K562 (cell line): ENCODE measurements around the gene WDR19. TPM values are rescaled to one million over a fixed set of nuclear protein-coding genes. Genes with fewer than 3 reads are reported as not detected.

ENCODE experiments used
- FUS ChIP-seq: fragments of 200-400 bp; formaldehyde crosslinking; optimal IDR thresholded peaks from 2 replicates; pipeline ENCODE3; 2017; ENCODE audit warnings: low read depth, low read length
- KDM2B ChIP-seq: fragments of 250-450 bp; sonication (Bioruptor Pico); IDR thresholded peaks from 2 replicates; pipeline ENCODE4 v1.8.0; 2021; ENCODE audit warnings: mild to moderate bottlenecking, moderate library complexity
- NFYB ChIP-seq: IDR thresholded peaks from 2 replicates; pipeline ENCODE4 v1.6.1; 2011; ENCODE audit warnings: mild to moderate bottlenecking, moderate library complexity; ENCODE audit not compliant: insufficient read length; ENCODE audit errors: extremely low read depth
- NRF1 ChIP-seq, 2 experiments: fragments of 450-650 bp; IDR thresholded peaks in 1 of 2; conservative IDR thresholded peaks in 1 of 2; 2 replicates each; pipeline ENCODE4 v1.6.1; 2014; ENCODE audit warnings: mild to moderate bottlenecking in 2 of 2
- NUFIP1 ChIP-seq: fragments of 450-650 bp; IDR thresholded peaks from 2 replicates; pipeline ENCODE4 v1.6.1; 2018; ENCODE audit not compliant: partially characterized antibody
- ZBTB17 ChIP-seq: fragments of 450-650 bp; formaldehyde crosslinking; IDR thresholded peaks from 2 replicates; pipeline ENCODE4 v1.4.0; 2020; ENCODE audit warnings: mild to moderate bottlenecking
- ZNF354B ChIP-seq: fragments of 250-450 bp; sonication (Bioruptor Pico); IDR thresholded peaks from 2 replicates; pipeline ENCODE4 v1.4.0; 2020
- polyA plus RNA-seq, 8 experiments: library from polyadenylated mRNA; depleted of rRNA in 4 of 8; stranded (reverse) in 5 of 8; unstranded in 3 of 8; fragments of >200 nt; fragmentation: Nextera tagmentation in 2 of 8; fragmentation: Illumina TruSeq in 1 of 8; extraction: Ambion mirVana in 2 of 8; extraction: Trizol in 1 of 8; gene quantifications; 2 replicates each; pipeline versions ENCODE4 v1.2.1 to v1.2.3, GENCODE V29; 2011 to 2014; ENCODE audit warnings: inconsistent platforms in 1 of 8, missing spikeins in 1 of 8
- total RNA-seq, 7 experiments: library from RNA; depleted of rRNA in 6 of 7; stranded (reverse); fragments of >200 nt in 6 of 7; fragmentation: Illumina TruSeq in 2 of 7; extraction: Trizol in 2 of 7; gene quantifications; 2 replicates each; pipeline versions ENCODE4 v1.2.1 to v1.2.3, GENCODE V29; 2011 to 2021; ENCODE audit warnings: low replicate concordance in 1 of 7
- TF ChIP-seq, protein P1 (sequence below), 2 experiments: fragments of 450-650 bp; IDR thresholded peaks; 2 replicates each; pipeline ENCODE4 v1.6.1; 2016; ENCODE audit warnings: mild to moderate bottlenecking in 2 of 2, borderline replicate concordance in 1 of 2, low read depth in 1 of 2, moderate library complexity in 1 of 2
- TF ChIP-seq, protein P2 (sequence below): fragments of 200-800 bp; sonication (Bioruptor generic); IDR thresholded peaks from 2 replicates; pipeline ENCODE4 v1.6.1; 2016; ENCODE audit warnings: missing genetic modification characterization, missing compliant biosample characterization
- TF ChIP-seq, protein P3 (sequence below): fragments of 450-650 bp; IDR thresholded peaks from 2 replicates; pipeline ENCODE4 v1.6.1; 2014; ENCODE audit warnings: low read depth, mild to moderate bottlenecking, moderate library complexity, borderline replicate concordance
- TF ChIP-seq, protein P4 (sequence below), 2 experiments: IDR thresholded peaks; 2 replicates each; pipeline ENCODE4 v1.6.1; 2011; ENCODE audit warnings: borderline replicate concordance in 1 of 2, control low read depth in 1 of 2, low read depth in 1 of 2, low read length in 1 of 2, mild to moderate bottlenecking in 1 of 2, mixed read lengths in 1 of 2, moderate library complexity in 1 of 2; ENCODE audit not compliant: insufficient read depth in 1 of 2, insufficient read length in 1 of 2, poor library complexity in 1 of 2, severe bottlenecking in 1 of 2; ENCODE audit errors: extremely low read depth in 1 of 2

Gene WDR19
- total and polyA plus RNA-seq, 9 of the 15 experiments (the other 6 are each of a cell fraction or from before 2014, with no cell fraction given): 6.8 to 37.6 (median 11.2) TPM

DNA sequence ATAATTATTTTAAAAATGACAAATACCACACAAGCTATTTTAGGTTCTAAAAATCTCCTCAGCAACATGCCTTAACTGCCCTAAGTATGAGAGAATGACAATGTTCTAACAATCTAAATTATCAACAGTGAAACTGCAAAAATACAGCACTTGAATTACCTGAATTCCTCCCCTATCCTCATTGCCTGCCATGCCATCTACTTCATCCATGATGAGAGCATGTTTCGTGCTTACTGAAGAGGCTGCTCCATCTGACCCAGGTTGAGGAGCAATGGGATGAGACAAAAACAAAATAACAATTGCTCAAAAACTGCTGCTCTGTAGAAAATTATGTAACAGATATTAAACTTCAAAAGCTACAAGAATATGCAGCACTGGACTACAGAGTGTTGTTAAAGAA, 120.6 kb downstream of the WDR19 start (continued):
- TF ChIP-seq, protein P1, sequence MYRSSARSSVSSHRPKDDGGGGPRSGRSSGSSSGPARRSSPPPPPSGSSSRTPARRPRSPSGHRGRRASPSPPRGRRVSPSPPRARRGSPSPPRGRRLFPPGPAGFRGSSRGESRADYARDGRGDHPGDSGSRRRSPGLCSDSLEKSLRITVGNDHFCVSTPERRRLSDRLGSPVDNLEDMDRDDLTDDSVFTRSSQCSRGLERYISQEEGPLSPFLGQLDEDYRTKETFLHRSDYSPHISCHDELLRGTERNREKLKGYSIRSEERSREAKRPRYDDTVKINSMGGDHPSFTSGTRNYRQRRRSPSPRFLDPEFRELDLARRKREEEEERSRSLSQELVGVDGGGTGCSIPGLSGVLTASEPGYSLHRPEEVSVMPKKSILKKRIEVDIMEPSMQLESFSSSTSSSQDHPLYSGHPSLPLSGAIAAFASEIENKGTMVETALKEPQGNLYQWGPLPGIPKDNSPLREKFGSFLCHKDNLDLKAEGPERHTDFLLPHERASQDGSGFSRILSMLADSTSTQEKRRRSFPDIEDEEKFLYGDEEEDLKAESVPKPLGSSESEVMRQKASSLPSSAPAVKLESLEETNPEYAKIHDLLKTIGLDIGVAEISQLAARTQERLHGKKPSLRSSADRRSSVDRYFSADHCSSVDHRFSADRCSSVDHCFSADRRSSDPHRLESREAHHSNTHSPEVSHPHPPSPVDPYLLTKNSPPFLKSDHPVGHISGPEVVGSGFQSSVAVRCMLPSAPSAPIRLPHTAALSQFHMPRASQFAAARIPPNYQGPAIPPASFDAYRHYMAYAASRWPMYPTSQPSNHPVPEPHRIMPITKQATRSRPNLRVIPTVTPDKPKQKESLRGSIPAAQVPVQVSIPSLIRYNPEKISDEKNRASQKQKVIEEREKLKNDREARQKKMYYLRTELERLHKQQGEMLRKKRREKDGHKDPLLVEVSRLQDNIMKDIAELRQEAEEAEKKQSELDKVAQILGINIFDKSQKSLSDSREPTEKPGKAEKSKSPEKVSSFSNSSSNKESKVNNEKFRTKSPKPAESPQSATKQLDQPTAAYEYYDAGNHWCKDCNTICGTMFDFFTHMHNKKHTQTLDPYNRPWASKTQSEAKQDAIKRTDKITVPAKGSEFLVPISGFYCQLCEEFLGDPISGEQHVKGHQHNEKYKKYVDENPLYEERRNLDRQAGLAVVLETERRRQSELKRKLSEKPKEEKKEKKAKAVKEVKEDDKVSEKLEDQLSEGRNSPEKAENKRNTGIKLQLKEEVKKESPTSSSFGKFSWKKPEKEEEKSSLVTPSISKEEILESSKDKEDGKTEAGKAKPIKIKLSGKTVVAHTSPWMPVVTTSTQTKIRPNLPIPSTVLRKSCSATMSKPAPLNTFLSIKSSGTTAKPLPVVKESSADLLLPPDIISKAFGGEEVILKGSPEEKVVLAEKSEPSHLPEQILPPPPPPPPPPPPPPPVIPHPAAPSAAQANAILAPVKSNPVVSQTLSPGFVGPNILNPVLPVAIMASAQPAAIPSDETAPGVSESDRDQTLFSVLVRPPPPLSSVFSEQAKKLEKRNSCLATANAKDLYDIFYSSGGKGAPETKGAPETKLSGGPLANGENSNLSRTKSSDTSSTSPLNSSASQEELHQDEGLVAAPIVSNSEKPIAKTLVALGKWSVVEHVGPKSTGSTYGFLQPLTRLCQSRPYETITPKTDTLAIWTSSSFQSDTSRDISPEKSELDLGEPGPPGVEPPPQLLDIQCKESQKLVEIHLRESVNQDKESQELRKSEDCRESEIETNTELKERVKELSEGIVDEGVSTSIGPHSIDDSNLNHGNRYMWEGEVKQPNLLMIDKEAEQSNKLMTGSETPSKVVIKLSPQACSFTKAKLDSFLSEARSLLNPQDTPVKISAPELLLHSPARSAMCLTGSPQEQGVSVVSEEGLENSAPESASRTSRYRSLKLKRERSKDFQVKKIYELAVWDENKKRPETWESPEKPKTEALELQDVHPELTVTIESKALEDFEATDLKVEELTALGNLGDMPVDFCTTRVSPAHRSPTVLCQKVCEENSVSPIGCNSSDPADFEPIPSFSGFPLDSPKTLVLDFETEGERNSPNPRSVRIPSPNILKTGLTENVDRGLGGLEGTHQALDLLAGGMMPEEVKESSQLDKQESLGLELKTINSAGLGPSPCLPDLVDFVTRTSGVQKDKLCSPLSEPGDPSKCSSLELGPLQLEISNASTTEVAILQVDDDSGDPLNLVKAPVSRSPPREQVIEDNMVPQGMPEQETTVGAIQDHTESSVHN (IDR thresholded peaks at IDR 0.05; ENCODE audit: borderline replicate concordance in 1 of 2, low read depth in 1 of 2): no peak
- TF ChIP-seq, protein P2, sequence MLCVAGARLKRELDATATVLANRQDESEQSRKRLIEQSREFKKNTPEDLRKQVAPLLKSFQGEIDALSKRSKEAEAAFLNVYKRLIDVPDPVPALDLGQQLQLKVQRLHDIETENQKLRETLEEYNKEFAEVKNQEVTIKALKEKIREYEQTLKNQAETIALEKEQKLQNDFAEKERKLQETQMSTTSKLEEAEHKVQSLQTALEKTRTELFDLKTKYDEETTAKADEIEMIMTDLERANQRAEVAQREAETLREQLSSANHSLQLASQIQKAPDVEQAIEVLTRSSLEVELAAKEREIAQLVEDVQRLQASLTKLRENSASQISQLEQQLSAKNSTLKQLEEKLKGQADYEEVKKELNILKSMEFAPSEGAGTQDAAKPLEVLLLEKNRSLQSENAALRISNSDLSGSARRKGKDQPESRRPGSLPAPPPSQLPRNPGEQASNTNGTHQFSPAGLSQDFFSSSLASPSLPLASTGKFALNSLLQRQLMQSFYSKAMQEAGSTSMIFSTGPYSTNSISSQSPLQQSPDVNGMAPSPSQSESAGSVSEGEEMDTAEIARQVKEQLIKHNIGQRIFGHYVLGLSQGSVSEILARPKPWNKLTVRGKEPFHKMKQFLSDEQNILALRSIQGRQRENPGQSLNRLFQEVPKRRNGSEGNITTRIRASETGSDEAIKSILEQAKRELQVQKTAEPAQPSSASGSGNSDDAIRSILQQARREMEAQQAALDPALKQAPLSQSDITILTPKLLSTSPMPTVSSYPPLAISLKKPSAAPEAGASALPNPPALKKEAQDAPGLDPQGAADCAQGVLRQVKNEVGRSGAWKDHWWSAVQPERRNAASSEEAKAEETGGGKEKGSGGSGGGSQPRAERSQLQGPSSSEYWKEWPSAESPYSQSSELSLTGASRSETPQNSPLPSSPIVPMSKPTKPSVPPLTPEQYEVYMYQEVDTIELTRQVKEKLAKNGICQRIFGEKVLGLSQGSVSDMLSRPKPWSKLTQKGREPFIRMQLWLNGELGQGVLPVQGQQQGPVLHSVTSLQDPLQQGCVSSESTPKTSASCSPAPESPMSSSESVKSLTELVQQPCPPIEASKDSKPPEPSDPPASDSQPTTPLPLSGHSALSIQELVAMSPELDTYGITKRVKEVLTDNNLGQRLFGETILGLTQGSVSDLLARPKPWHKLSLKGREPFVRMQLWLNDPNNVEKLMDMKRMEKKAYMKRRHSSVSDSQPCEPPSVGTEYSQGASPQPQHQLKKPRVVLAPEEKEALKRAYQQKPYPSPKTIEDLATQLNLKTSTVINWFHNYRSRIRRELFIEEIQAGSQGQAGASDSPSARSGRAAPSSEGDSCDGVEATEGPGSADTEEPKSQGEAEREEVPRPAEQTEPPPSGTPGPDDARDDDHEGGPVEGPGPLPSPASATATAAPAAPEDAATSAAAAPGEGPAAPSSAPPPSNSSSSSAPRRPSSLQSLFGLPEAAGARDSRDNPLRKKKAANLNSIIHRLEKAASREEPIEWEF (CRISPR knock-in tag): no peak
- TF ChIP-seq, protein P3, sequence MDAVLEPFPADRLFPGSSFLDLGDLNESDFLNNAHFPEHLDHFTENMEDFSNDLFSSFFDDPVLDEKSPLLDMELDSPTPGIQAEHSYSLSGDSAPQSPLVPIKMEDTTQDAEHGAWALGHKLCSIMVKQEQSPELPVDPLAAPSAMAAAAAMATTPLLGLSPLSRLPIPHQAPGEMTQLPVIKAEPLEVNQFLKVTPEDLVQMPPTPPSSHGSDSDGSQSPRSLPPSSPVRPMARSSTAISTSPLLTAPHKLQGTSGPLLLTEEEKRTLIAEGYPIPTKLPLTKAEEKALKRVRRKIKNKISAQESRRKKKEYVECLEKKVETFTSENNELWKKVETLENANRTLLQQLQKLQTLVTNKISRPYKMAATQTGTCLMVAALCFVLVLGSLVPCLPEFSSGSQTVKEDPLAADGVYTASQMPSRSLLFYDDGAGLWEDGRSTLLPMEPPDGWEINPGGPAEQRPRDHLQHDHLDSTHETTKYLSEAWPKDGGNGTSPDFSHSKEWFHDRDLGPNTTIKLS: no peak
- TF ChIP-seq KDM2B: no peak
- no peak for TF ChIP-seq ZNF354B (CRISPR knock-in tag)
- no peak for TF ChIP-seq ZBTB17
- TF ChIP-seq NFYB: no peak
- no peak for TF ChIP-seq NUFIP1
- TF ChIP-seq, protein P4, sequence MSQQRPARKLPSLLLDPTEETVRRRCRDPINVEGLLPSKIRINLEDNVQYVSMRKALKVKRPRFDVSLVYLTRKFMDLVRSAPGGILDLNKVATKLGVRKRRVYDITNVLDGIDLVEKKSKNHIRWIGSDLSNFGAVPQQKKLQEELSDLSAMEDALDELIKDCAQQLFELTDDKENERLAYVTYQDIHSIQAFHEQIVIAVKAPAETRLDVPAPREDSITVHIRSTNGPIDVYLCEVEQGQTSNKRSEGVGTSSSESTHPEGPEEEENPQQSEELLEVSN (IDR thresholded peaks at IDR 0.05; ENCODE audit: borderline replicate concordance in 1 of 2, extremely low read depth in 1 of 2, insufficient read depth in 1 of 2, insufficient read length in 1 of 2, low read depth in 1 of 2, low read length in 1 of 2, poor library complexity in 1 of 2, severe bottlenecking in 1 of 2): no peak
- no peak for TF ChIP-seq NRF1 (conservative IDR thresholded peaks at IDR 0.05 in 1 of 2, IDR thresholded peaks at IDR 0.05 in 1 of 2)
- no peak for TF ChIP-seq FUS
